Activated T-cell treated with anti-CD3 and anti-CD28 coated beads for 24 hours (primary cell): ENCODE measurements around the gene C2CD2.
"Not testable (repeated sequence)": the region's sequence is repeated elsewhere in the genome, so short reads cannot be mapped to it uniquely, and the experiment has no call there.

Source experiments
- DNase-seq: peaks from one replicate; pipeline ENCODE4 v3.0.0-alpha.2; 2020; ENCODE audit warnings: low read depth

Gene C2CD2

GRCh38 chr21:41953831-41954653 is at the start of gene C2CD2:
C2CD2 (minus strand) TSS chr21:41954018; CDS start chr21:41953648, 370 bp downstream.
- DNase-seq: no peak

- DNase-seq: peak; percentile 22
Observed at GRCh38 chr21:42003051-42003461, 49.2 kb upstream of the C2CD2 start.

GRCh38 chr21:42002421-42002958 is 48.7 kb upstream of the C2CD2 start:
- peak; percentile 74 for DNase-seq

- no peak for DNase-seq
Observed at GRCh38 chr21:42001781-42002180, 48.0 kb upstream of the C2CD2 start.

GRCh38 chr21:42000908-42001307 is 47.1 kb upstream of the C2CD2 start:
- DNase-seq: no peak

GRCh38 chr21:41997657-41998056 is 43.8 kb upstream of the C2CD2 start:
- no peak for DNase-seq

GRCh38 chr21:41995577-41995976 is 41.8 kb upstream of the C2CD2 start:
- DNase-seq: no peak

- DNase-seq: not testable (repeated sequence)
Observed at GRCh38 chr21:41994613-41995012, 40.8 kb upstream of the C2CD2 start.

- DNase-seq: no peak
Observed at GRCh38 chr21:41993744-41994143, 39.9 kb upstream of the C2CD2 start.

- DNase-seq: no peak
Observed at GRCh38 chr21:41992576-41992975, 38.8 kb upstream of the C2CD2 start.

GRCh38 chr21:41991659-41992058 is 37.8 kb upstream of the C2CD2 start:
- no peak for DNase-seq

GRCh38 chr21:41989698-41990097 is 35.9 kb upstream of the C2CD2 start:
- DNase-seq: no peak

- no peak for DNase-seq
Observed at GRCh38 chr21:41987310-41987709, 33.5 kb upstream of the C2CD2 start.

- no peak for DNase-seq
Observed at GRCh38 chr21:41985662-41986416, 32.0 kb upstream of the C2CD2 start.

GRCh38 chr21:41983229-41983628 is 29.4 kb upstream of the C2CD2 start:
- DNase-seq: no peak

- DNase-seq: no peak
Observed at GRCh38 chr21:41980561-41980960, 26.7 kb upstream of the C2CD2 start.

- no peak for DNase-seq
Observed at GRCh38 chr21:41979751-41980369, 26.0 kb upstream of the C2CD2 start.

GRCh38 chr21:41979335-41979734 is 25.5 kb upstream of the C2CD2 start:
- no peak for DNase-seq

GRCh38 chr21:41977034-41977950 is 23.5 kb upstream of the C2CD2 start:
- DNase-seq: no peak

GRCh38 chr21:41976611-41977010 is 22.8 kb upstream of the C2CD2 start:
- DNase-seq: no peak
